ENCODE measurements around the gene MYO15B.

DNA sequence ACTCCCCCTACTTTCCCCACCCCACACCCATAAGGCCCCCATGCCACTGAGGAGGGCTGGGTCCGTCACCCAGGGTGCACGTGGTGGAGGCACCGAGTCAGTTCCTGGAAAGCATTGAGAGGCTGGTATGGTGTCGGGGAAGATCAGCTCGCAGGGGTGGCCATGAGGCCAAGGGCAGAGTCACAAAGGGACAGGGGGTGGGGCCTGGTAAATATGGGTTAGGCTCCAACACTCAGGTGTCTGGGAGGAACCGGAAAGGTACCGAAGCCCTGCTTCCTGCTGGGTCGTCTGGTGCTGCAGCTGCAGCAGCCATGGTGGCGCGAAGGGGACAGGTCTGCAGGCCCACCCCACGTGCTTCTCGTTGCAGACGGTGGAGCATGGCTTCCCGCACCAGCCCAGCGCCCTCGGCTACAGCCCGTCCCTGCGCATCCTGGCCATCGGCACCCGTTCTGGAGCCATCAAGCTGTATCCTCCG is 31.9 kb upstream of the MYO15B start:
- TF ChIP-seq, protein P1, sequence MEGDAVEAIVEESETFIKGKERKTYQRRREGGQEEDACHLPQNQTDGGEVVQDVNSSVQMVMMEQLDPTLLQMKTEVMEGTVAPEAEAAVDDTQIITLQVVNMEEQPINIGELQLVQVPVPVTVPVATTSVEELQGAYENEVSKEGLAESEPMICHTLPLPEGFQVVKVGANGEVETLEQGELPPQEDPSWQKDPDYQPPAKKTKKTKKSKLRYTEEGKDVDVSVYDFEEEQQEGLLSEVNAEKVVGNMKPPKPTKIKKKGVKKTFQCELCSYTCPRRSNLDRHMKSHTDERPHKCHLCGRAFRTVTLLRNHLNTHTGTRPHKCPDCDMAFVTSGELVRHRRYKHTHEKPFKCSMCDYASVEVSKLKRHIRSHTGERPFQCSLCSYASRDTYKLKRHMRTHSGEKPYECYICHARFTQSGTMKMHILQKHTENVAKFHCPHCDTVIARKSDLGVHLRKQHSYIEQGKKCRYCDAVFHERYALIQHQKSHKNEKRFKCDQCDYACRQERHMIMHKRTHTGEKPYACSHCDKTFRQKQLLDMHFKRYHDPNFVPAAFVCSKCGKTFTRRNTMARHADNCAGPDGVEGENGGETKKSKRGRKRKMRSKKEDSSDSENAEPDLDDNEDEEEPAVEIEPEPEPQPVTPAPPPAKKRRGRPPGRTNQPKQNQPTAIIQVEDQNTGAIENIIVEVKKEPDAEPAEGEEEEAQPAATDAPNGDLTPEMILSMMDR (IDR thresholded peaks at IDR 0.05; ENCODE audit: insufficient read depth, low read length) = no peak
- TF ChIP-seq SPI1 (IDR thresholded peaks at IDR 0.05; ENCODE audit: borderline replicate concordance, low read depth) (no peak), POLR2AphosphoS5 (IDR thresholded peaks at IDR 0.05; ENCODE audit: low read depth) (no peak)
